Measurements from ENCODE around the gene GFRA1. TPM values are rescaled to one million over a fixed set of nuclear protein-coding genes. Genes with fewer than 3 reads are reported as not detected.

GFRA1 gene
- total RNA-seq, 4 donors from 2014 or later: 21.0 to 62.5 (median 59.3) TPM

DNA sequence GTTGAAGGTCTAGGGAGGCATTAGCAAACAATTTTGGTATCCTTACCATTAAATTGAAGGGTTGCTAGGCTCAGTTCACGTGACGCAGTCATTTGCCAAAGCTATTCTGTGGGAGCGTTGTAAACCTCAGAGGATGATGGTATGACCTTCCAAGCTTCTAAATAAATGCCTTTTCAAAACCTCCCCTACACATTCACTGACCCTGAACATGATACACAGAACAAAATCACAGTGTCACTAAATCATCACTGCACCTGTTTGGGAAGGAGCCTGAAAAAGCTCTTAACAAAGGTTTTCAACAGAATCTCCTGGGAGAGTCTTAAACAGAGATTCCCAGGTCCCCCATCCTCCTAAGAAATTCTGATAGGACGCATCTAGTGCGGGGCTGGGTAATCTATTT, 38.0 kb upstream of the GFRA1 start:
- Histone ChIP-seq H3K27ac (no peak overlapping the region), H3K36me3 (no peaks in the 10 kb centered on the region), H3K4me1 (no peaks in the 10 kb centered on the region), H3K27me3 (no peaks in the 10 kb centered on the region), H3K9me3 (no peaks in the 10 kb centered on the region), H3K4me3 (no peak overlapping the region)
- ATAC-seq: no peak
- TF ChIP-seq POLR2AphosphoS5 (IDR thresholded peaks at IDR 0.05): no peak
- TF ChIP-seq POLR2A (IDR thresholded peaks at IDR 0.05): no peak
- TF ChIP-seq, protein P1, sequence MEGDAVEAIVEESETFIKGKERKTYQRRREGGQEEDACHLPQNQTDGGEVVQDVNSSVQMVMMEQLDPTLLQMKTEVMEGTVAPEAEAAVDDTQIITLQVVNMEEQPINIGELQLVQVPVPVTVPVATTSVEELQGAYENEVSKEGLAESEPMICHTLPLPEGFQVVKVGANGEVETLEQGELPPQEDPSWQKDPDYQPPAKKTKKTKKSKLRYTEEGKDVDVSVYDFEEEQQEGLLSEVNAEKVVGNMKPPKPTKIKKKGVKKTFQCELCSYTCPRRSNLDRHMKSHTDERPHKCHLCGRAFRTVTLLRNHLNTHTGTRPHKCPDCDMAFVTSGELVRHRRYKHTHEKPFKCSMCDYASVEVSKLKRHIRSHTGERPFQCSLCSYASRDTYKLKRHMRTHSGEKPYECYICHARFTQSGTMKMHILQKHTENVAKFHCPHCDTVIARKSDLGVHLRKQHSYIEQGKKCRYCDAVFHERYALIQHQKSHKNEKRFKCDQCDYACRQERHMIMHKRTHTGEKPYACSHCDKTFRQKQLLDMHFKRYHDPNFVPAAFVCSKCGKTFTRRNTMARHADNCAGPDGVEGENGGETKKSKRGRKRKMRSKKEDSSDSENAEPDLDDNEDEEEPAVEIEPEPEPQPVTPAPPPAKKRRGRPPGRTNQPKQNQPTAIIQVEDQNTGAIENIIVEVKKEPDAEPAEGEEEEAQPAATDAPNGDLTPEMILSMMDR (IDR thresholded peaks at IDR 0.05): no peak
- TF ChIP-seq EP300 (IDR thresholded peaks at IDR 0.05): no peak
- WGBS, 2 donors (ENCODE audit: low coverage in 1 of 2): 95 to 96% methylated on average over 5 of the region's 5 CpGs

DNA sequence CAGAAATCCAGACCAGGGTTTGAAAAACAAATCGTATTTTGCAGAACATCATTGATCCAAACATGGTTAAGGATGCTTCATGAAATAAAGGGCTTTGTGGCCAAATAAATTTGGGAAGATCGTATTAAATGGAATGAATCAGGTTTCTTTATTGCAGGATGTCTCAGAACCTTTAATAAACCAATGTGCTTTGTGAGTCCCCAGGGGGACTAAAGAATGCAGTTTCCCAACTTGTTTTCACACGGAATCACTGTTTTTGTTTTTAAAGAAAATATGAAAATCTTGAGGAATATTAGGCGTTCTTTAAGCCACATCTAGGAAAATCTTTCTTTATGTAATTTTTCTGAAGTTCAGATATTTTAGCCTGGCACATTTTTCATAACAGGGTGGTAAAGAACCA, 34.4 kb upstream of the GFRA1 start:
- H3K27me3 ChIP-seq: no peaks in the 10 kb centered on the region
- TF ChIP-seq EP300 (IDR thresholded peaks at IDR 0.05) (no peak), POLR2AphosphoS5 (IDR thresholded peaks at IDR 0.05) (no peak), POLR2A (IDR thresholded peaks at IDR 0.05) (no peak)
- TF ChIP-seq, protein P1 (IDR thresholded peaks at IDR 0.05): no peak
- 69 to 83% methylated on average over 3 to 4 of the region's 4 CpGs for WGBS, 2 donors (ENCODE audit: low coverage in 1 of 2)
- ATAC-seq: no peak
- no peak overlapping the region for H3K4me3 ChIP-seq
- H3K27ac ChIP-seq: no peak overlapping the region
- no peaks in the 10 kb centered on the region for H3K9me3 ChIP-seq
- no peaks in the 10 kb centered on the region for H3K4me1 ChIP-seq
- no peaks in the 10 kb centered on the region for H3K36me3 ChIP-seq

DNA sequence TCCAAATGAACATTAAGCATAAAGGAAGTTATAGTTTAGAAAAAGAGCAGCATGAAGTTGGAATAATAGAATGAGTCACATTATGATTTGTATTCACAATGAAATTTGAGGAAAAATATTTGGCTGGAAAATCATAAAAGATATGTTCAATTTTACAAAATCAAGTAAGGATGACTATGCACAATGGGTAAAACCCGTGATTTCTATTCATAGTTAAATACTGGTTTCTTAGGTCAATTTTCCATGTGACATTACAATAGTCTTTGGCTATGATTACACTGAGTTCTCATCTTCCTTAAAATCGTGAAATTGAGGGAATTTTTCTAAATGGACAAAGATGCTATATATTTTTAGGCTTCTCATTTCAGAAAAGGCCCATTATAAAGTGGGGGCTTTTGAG, 33.8 kb upstream of the GFRA1 start:
- WGBS, 2 donors (ENCODE audit: low coverage in 1 of 2): 73 to 86% methylated on average over 2 of the region's 2 CpGs
- TF ChIP-seq, protein P1 (IDR thresholded peaks at IDR 0.05): no peak
- TF ChIP-seq POLR2AphosphoS5 (IDR thresholded peaks at IDR 0.05) (no peak), POLR2A (IDR thresholded peaks at IDR 0.05) (no peak), EP300 (IDR thresholded peaks at IDR 0.05) (no peak)
- ATAC-seq: no peak
- no peak overlapping the region for H3K27ac ChIP-seq
- no peaks in the 10 kb centered on the region for H3K4me1 ChIP-seq
- H3K9me3 ChIP-seq: no peaks in the 10 kb centered on the region
- H3K27me3 ChIP-seq: no peaks in the 10 kb centered on the region
- no peaks in the 10 kb centered on the region for H3K36me3 ChIP-seq
- H3K4me3 ChIP-seq: no peak overlapping the region

DNA sequence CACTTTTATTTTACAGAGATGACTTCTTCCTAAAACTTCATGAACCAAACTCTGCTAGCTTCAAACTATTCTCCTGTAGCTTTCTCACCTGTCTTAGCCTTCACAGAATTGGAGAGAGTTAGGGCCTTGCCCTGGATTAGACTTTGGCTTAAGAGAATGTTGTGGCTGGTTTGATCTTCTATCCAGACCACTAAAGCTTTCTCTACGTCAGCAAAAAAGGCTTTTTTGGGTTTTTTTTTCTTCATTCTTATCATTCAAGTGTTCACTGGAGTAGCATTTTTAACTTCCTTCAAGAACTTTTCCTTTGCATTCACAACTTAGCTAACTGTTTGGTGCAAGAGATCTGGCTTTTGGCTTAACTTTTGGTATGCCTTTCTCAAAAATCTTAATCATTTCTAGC, 31.9 kb upstream of the GFRA1 start:
- Histone ChIP-seq H3K4me1 (no peaks in the 10 kb centered on the region), H3K27me3 (no peaks in the 10 kb centered on the region), H3K36me3 (no peaks in the 10 kb centered on the region), H3K4me3 (no peak overlapping the region), H3K27ac (no peak overlapping the region), H3K9me3 (no peaks in the 10 kb centered on the region)
- TF ChIP-seq, protein P1 (IDR thresholded peaks at IDR 0.05): no peak
- TF ChIP-seq POLR2A (IDR thresholded peaks at IDR 0.05): no peak
- no peak for TF ChIP-seq EP300 (IDR thresholded peaks at IDR 0.05)
- no peak for TF ChIP-seq POLR2AphosphoS5 (IDR thresholded peaks at IDR 0.05)
- ATAC-seq: no peak
- WGBS, 2 donors (ENCODE audit: low coverage in 1 of 2): 53 to 71% methylated on average over 1 of the region's 1 CpG

DNA sequence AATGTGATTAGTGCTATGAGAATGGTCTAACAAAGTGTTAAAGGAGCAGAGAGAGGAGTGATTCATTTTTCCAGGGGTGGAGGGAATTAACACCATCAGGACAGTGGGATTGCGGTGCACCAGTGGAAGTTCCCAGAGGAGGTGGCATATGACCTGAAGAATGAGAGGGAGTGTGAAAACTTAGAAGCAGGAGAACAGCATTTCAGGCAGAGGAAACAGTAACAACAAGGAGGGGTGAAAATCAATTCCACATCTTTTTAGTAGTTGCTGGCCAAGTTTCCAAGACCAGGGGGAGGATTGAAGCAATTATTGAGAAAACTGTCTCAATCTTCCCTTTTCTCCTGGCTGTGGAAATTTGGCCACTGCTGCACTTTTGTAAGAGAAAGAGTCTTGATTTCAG, 27.5 kb upstream of the GFRA1 start:
- Histone ChIP-seq H3K4me1 (no peaks in the 10 kb centered on the region), H3K9me3 (no peaks in the 10 kb centered on the region), H3K27ac (no peak overlapping the region), H3K4me3 (no peak overlapping the region), H3K27me3 (no peaks in the 10 kb centered on the region), H3K36me3 (no peaks in the 10 kb centered on the region)
- 20 to 50% methylated on average over 1 of the region's 1 CpG for WGBS, 2 donors (ENCODE audit: low coverage in 1 of 2)
- no peak for TF ChIP-seq EP300 (IDR thresholded peaks at IDR 0.05)
- peak; percentile 55 for ATAC-seq
